Measurements from ENCODE around the gene MYO1B. TPM values are rescaled to one million over a fixed set of nuclear protein-coding genes. Genes with fewer than 3 reads are reported as not detected.

Gene MYO1B
- total RNA-seq, 1 experiment from 2014 or later: not detected

DNA sequence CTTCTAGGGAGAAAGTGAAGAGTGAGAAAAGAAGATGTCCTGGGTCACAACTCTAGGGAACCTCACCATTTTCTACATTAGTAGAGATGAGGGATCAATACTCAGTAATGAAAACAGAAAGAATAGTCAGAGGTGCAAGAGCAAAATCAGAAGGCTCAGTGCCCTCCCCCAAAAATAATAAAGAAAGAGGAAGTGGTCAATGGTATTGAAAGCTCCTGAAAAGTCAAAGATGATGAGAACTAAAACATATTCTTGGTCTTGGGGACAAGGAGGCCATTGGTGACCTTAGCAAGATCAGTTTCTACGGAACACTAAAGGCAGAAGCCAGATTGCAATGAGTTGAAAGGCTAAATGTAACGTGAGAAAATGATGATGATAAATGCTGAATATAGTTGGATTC is 24.5 kb upstream of the MYO1B start:
- Histone ChIP-seq H3K79me2 (ENCODE audit: low read length) (no peaks in the 10 kb centered on the region), H3K9me2 (replicated peaks; ENCODE audit: insufficient read depth, low read length) (no peaks in the 10 kb centered on the region), H3K4me3 (ENCODE audit: low read length) (no peak overlapping the region), H4K20me1 (ENCODE audit: insufficient read depth, low read depth, low read length) (no peaks in the 10 kb centered on the region), H3K36me3 (ENCODE audit: insufficient read depth, low read length) (no peaks in the 10 kb centered on the region), H3K9ac (ENCODE audit: low read length) (no peak overlapping the region), H3K4me1 (ENCODE audit: low read length) (no peaks in the 10 kb centered on the region), H3K27ac (ENCODE audit: low read length) (no peak overlapping the region), H2AFZ (ENCODE audit: low read length) (no peak overlapping the region), H3K27me3 (ENCODE audit: low read length) (no peaks in the 10 kb centered on the region), H3K9me3 (ENCODE audit: low read length) (no peaks in the 10 kb centered on the region), H3K4me2 (ENCODE audit: low read depth, low read length, poor library complexity, severe bottlenecking) (no peak overlapping the region)
- no peak for DNase-seq

DNA sequence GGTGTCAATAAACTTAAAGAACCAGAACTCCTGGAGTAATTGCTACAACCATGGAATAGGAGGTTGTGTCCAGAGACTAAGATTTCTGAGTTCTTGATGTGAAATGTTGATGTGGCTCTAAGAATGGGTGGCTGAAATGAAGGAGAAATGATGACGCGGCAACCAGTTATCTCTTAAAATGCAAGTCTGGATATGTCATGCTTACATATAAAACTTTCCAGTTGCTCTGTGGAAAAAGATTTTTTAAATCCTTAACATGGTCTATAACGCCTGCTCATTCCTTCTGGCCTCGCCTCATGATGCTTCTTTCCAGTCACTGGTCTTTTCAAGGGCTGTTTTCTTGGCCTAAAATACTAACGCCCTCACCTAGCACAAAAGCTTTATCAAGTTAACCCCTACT is 23.5 kb upstream of the MYO1B start:
- Histone ChIP-seq H3K9me2 (replicated peaks; ENCODE audit: insufficient read depth, low read length) (no peaks in the 10 kb centered on the region), H3K9ac (ENCODE audit: low read length) (no peak overlapping the region), H3K4me3 (ENCODE audit: low read length) (no peak overlapping the region), H4K20me1 (ENCODE audit: insufficient read depth, low read depth, low read length) (no peaks in the 10 kb centered on the region), H3K79me2 (ENCODE audit: low read length) (no peaks in the 10 kb centered on the region), H3K4me1 (ENCODE audit: low read length) (no peaks in the 10 kb centered on the region), H2AFZ (ENCODE audit: low read length) (no peak overlapping the region), H3K27me3 (ENCODE audit: low read length) (no peaks in the 10 kb centered on the region), H3K36me3 (ENCODE audit: insufficient read depth, low read length) (no peaks in the 10 kb centered on the region), H3K9me3 (ENCODE audit: low read length) (no peaks in the 10 kb centered on the region), H3K27ac (ENCODE audit: low read length) (no peak overlapping the region), H3K4me2 (ENCODE audit: low read depth, low read length, poor library complexity, severe bottlenecking) (no peak overlapping the region)
- no peak for DNase-seq

DNA sequence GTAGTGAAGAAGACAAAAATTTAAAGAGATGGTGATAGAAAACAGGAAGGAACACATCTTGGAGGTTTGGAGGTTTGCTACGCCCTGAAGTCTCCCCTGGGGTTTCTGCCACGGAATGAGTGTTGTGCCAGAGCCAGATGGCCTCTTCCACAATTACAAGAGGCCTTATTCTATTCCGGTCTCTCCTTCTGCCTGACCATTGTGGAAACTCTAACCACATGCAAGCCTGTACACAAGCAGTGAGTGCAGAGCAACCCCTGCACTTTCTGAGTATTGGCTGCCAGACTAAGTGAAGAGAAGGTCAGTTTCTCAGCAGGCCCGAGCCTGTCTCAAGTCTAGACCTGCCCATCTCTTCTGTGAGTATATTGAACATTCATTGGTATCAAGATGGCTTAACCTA is 22.7 kb upstream of the MYO1B start:
- H3K27ac ChIP-seq (ENCODE audit: low read length): no peak overlapping the region
- DNase-seq: no peak
- no peaks in the 10 kb centered on the region for H4K20me1 ChIP-seq (ENCODE audit: insufficient read depth, low read depth, low read length)
- no peaks in the 10 kb centered on the region for H3K9me2 ChIP-seq (replicated peaks; ENCODE audit: insufficient read depth, low read length)
- H3K9me3 ChIP-seq (ENCODE audit: low read length): no peaks in the 10 kb centered on the region
- H3K4me3 ChIP-seq (ENCODE audit: low read length): no peak overlapping the region
- no peak overlapping the region for H2AFZ ChIP-seq (ENCODE audit: low read length)
- no peaks in the 10 kb centered on the region for H3K79me2 ChIP-seq (ENCODE audit: low read length)
- no peak overlapping the region for H3K4me2 ChIP-seq (ENCODE audit: low read depth, low read length, poor library complexity, severe bottlenecking)
- H3K36me3 ChIP-seq (ENCODE audit: insufficient read depth, low read length): no peaks in the 10 kb centered on the region
- H3K27me3 ChIP-seq (ENCODE audit: low read length): no peaks in the 10 kb centered on the region
- H3K4me1 ChIP-seq (ENCODE audit: low read length): no peaks in the 10 kb centered on the region
- H3K9ac ChIP-seq (ENCODE audit: low read length): no peak overlapping the region

DNA sequence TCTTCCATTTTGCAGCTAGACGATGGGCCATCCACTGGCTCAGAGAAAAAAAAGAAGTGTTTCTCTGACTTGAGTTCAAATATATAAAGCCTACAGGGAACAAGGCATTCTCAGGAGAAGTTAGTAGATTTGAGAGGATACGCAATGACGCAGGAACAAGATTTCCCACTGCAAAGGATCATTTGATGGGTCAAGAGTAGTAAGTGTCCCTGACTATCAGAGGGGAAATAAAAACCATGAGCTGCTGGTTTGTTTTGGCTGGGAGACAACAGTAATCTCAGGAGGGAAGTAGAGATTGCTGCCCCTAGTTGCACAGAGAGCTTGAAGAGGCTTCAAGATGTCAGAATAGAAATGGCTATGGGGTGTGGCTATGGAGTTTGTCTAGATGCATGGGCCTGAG is 22.3 kb upstream of the MYO1B start:
- H3K9me2 ChIP-seq (replicated peaks; ENCODE audit: insufficient read depth, low read length): no peaks in the 10 kb centered on the region
- H3K4me1 ChIP-seq (ENCODE audit: low read length): no peaks in the 10 kb centered on the region

DNA sequence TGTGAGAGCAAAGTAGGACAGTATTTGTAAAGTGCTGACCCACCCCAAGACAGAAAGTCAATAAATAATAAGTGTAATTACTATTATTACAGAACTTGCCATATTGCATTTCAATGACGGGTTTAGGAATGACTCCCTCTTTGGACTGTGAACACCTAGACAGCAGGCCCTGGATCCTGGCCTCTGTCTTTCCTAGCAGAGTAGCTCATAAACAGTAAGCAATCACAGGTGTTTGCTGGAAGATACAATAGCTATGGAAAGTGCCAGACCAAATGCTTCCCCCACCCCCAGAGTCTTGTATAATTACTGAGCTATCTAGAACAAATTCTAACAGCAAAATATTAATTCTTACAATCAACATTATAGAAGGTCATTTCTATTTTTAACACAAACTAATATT is 20.1 kb upstream of the MYO1B start:
- Histone ChIP-seq H3K4me2 (ENCODE audit: low read depth, low read length, poor library complexity, severe bottlenecking) (no peak overlapping the region), H3K27me3 (ENCODE audit: low read length) (no peaks in the 10 kb centered on the region)

More for the DNA sequence above, 22.3 kb upstream of the MYO1B start:
- H3K9me3 ChIP-seq (ENCODE audit: low read length): no peaks in the 10 kb centered on the region
- H3K9ac ChIP-seq (ENCODE audit: low read length): no peak overlapping the region
- no peak overlapping the region for H3K27ac ChIP-seq (ENCODE audit: low read length)
- no peak for DNase-seq
- H3K4me2 ChIP-seq (ENCODE audit: low read depth, low read length, poor library complexity, severe bottlenecking): no peak overlapping the region
- no peak overlapping the region for H3K4me3 ChIP-seq (ENCODE audit: low read length)
- no peaks in the 10 kb centered on the region for H3K27me3 ChIP-seq (ENCODE audit: low read length)
- H4K20me1 ChIP-seq (ENCODE audit: insufficient read depth, low read depth, low read length): no peaks in the 10 kb centered on the region
- no peaks in the 10 kb centered on the region for H3K36me3 ChIP-seq (ENCODE audit: insufficient read depth, low read length)
- no peak overlapping the region for H2AFZ ChIP-seq (ENCODE audit: low read length)
- no peaks in the 10 kb centered on the region for H3K79me2 ChIP-seq (ENCODE audit: low read length)

DNA sequence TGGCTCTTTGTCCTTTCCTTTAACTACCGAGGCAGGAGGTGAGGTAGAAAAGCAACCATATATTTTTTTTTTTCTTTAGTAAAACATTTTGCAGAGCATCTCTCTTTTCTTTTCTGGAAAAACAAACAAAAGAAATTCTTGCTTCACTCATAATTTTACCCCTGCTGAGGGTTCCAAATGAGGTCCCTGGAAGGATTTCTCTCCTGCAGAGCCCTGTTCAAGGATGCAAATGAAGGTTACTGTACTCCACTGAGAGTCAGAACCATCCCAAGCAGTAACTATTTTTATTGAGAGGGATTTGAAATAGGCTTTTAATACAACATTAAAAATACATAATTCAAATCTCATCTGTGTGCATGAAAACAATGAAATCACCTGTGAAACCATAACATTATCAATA is 19.5 kb upstream of the MYO1B start:
- Histone ChIP-seq H3K4me3 (ENCODE audit: low read length) (no peak overlapping the region), H3K9me2 (replicated peaks; ENCODE audit: insufficient read depth, low read length) (no peaks in the 10 kb centered on the region), H3K27me3 (ENCODE audit: low read length) (no peaks in the 10 kb centered on the region), H3K4me2 (ENCODE audit: low read depth, low read length, poor library complexity, severe bottlenecking) (no peak overlapping the region), H3K4me1 (ENCODE audit: low read length) (no peaks in the 10 kb centered on the region), H3K9ac (ENCODE audit: low read length) (no peak overlapping the region), H4K20me1 (ENCODE audit: insufficient read depth, low read depth, low read length) (no peaks in the 10 kb centered on the region), H3K9me3 (ENCODE audit: low read length) (no peaks in the 10 kb centered on the region), H3K79me2 (ENCODE audit: low read length) (no peaks in the 10 kb centered on the region), H2AFZ (ENCODE audit: low read length) (no peak overlapping the region), H3K27ac (ENCODE audit: low read length) (no peak overlapping the region), H3K36me3 (ENCODE audit: insufficient read depth, low read length) (no peaks in the 10 kb centered on the region)
- DNase-seq: no peak

More for the DNA sequence above, 20.1 kb upstream of the MYO1B start:
- Histone ChIP-seq H3K9me2 (replicated peaks; ENCODE audit: insufficient read depth, low read length) (no peaks in the 10 kb centered on the region), H3K4me1 (ENCODE audit: low read length) (no peaks in the 10 kb centered on the region), H3K79me2 (ENCODE audit: low read length) (no peaks in the 10 kb centered on the region), H4K20me1 (ENCODE audit: insufficient read depth, low read depth, low read length) (no peaks in the 10 kb centered on the region), H3K4me3 (ENCODE audit: low read length) (no peak overlapping the region), H2AFZ (ENCODE audit: low read length) (no peak overlapping the region), H3K36me3 (ENCODE audit: insufficient read depth, low read length) (no peaks in the 10 kb centered on the region), H3K9me3 (ENCODE audit: low read length) (no peaks in the 10 kb centered on the region), H3K27ac (ENCODE audit: low read length) (no peak overlapping the region), H3K9ac (ENCODE audit: low read length) (no peak overlapping the region)
- DNase-seq: no peak

DNA sequence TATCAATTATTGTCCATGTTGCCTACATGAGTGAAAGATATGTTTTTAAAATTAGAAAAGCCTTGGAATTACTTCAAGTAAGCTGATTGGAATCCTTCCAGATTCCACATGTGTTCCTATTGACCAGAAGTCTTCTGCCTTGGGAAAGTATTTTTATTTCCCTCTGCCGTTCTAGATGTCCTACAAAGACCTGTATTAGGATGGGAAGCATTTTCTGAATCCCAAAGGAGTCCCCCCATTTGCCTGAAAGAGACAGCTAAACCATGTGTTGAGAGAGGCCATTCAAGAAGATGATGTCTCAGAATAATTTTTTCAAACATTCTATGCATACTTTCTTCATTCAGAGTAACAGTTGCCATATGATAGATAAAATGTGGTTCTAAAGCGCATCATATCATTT is 19.0 kb upstream of the MYO1B start:
- Histone ChIP-seq H2AFZ (ENCODE audit: low read length) (no peak overlapping the region), H3K27ac (ENCODE audit: low read length) (no peak overlapping the region), H3K4me3 (ENCODE audit: low read length) (no peak overlapping the region), H3K9ac (ENCODE audit: low read length) (no peak overlapping the region), H3K27me3 (ENCODE audit: low read length) (no peaks in the 10 kb centered on the region), H3K79me2 (ENCODE audit: low read length) (no peaks in the 10 kb centered on the region), H3K9me3 (ENCODE audit: low read length) (no peaks in the 10 kb centered on the region), H3K4me2 (ENCODE audit: low read depth, low read length, poor library complexity, severe bottlenecking) (no peak overlapping the region), H3K9me2 (replicated peaks; ENCODE audit: insufficient read depth, low read length) (no peaks in the 10 kb centered on the region), H3K36me3 (ENCODE audit: insufficient read depth, low read length) (no peaks in the 10 kb centered on the region), H3K4me1 (ENCODE audit: low read length) (no peaks in the 10 kb centered on the region), H4K20me1 (ENCODE audit: insufficient read depth, low read depth, low read length) (no peaks in the 10 kb centered on the region)
- DNase-seq: no peak

DNA sequence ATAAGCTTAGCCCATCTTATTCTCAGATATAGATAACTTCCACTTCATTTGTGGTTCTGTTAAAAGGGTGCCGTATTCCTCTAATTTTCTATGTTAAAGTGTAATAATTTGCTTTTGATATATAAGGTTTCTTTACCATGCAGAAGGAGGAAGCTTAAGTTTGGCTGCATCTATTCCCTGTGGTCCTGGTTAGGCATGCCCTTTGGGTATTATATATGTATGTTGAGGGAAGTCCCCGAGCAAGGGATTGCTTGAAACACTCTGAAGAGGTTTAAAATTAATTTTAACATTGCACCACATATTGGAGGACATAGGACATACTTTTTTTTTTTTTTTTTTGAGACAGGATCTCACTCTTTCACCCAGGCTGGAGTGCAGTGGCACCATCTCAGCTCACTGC is 16.9 kb upstream of the MYO1B start:
- Histone ChIP-seq H2AFZ (ENCODE audit: low read length) (no peak overlapping the region), H3K79me2 (ENCODE audit: low read length) (no peaks in the 10 kb centered on the region), H3K4me3 (ENCODE audit: low read length) (no peak overlapping the region), H3K36me3 (ENCODE audit: insufficient read depth, low read length) (no peaks in the 10 kb centered on the region), H3K4me2 (ENCODE audit: low read depth, low read length, poor library complexity, severe bottlenecking) (no peak overlapping the region), H3K4me1 (ENCODE audit: low read length) (no peaks in the 10 kb centered on the region), H3K9me3 (ENCODE audit: low read length) (no peaks in the 10 kb centered on the region), H4K20me1 (ENCODE audit: insufficient read depth, low read depth, low read length) (no peaks in the 10 kb centered on the region), H3K9ac (ENCODE audit: low read length) (no peak overlapping the region), H3K9me2 (replicated peaks; ENCODE audit: insufficient read depth, low read length) (no peaks in the 10 kb centered on the region), H3K27ac (ENCODE audit: low read length) (no peak overlapping the region), H3K27me3 (ENCODE audit: low read length) (no peaks in the 10 kb centered on the region)
- no peak for DNase-seq

DNA sequence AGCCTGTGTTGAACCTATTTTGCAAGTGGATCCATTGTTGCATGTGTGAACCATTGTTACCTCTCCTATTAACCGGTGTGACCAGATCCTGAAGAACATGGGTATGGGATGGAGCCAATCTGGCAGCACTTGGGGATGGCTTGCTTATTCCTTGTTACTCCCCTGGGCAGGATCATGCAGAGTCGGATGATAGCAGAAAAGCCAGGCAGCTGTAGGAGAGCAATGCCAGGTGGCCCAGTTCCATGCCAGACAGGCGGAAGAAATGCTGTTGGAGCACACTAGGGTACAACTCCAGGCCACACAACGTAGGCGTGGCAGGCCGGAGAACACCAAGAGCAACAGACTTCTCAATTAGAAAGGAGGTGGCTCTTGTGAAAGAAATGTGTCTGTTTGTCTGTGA is 16.3 kb upstream of the MYO1B start:
- H3K27me3 ChIP-seq (ENCODE audit: low read length): no peaks in the 10 kb centered on the region
- H3K9me2 ChIP-seq (replicated peaks; ENCODE audit: insufficient read depth, low read length): no peaks in the 10 kb centered on the region
- H3K9me3 ChIP-seq (ENCODE audit: low read length): no peaks in the 10 kb centered on the region
- H3K4me2 ChIP-seq (ENCODE audit: low read depth, low read length, poor library complexity, severe bottlenecking): no peak overlapping the region
- no peak overlapping the region for H3K9ac ChIP-seq (ENCODE audit: low read length)
- no peak overlapping the region for H2AFZ ChIP-seq (ENCODE audit: low read length)
- no peaks in the 10 kb centered on the region for H3K79me2 ChIP-seq (ENCODE audit: low read length)
- H3K4me3 ChIP-seq (ENCODE audit: low read length): no peak overlapping the region
- no peak overlapping the region for H3K27ac ChIP-seq (ENCODE audit: low read length)
- H3K36me3 ChIP-seq (ENCODE audit: insufficient read depth, low read length): no peaks in the 10 kb centered on the region
- no peaks in the 10 kb centered on the region for H4K20me1 ChIP-seq (ENCODE audit: insufficient read depth, low read depth, low read length)
- no peak for DNase-seq
- H3K4me1 ChIP-seq (ENCODE audit: low read length): no peaks in the 10 kb centered on the region

All from Karpas-422 (cell line).